Transverse colon (tissue), 4 donors: ENCODE data around the gene XRN2. TPM values are rescaled to one million over a fixed set of nuclear protein-coding genes. Genes with fewer than 3 reads are reported as not detected.

Experiments used
- DNase-seq: peaks from one replicate; pipeline ENCODE4 v3.0.0-alpha.2; 2019
- H3K27ac ChIP-seq, 4 donors: fragments of 200-600 bp; sonication (generic); 2 replicates each; pipeline ENCODE4 v1.5.1; 2016 to 2018; ENCODE audit warnings: inconsistent platforms in 4 of 4
- H3K27me3 ChIP-seq: fragments of 200-600 bp; sonication (generic); 2 replicates; pipeline ENCODE4 v1.5.1; 2017; ENCODE audit warnings: inconsistent platforms
- H3K36me3 ChIP-seq, 4 donors: fragments of 200-600 bp; sonication (generic); 2 replicates each; pipeline ENCODE4 v1.5.1; 2017 to 2019; ENCODE audit warnings: inconsistent platforms in 4 of 4
- H3K4me1 ChIP-seq, 4 donors: fragments of 200-600 bp; sonication (generic); 2 replicates each; pipeline ENCODE4 v1.5.1; 2017 to 2020; ENCODE audit warnings: inconsistent platforms in 4 of 4
- H3K4me3 ChIP-seq, 4 donors: fragments of 200-600 bp; sonication (generic); 1 replicate in 1 of 4; 2 replicates in 3 of 4; pipeline versions ENCODE4 v1.5.1 to v1.6.1; 2017 to 2019; ENCODE audit warnings: inconsistent platforms in 4 of 4
- H3K9me3 ChIP-seq, 2 donors: fragments of 200-600 bp; sonication (generic); 2 replicates each; pipeline ENCODE4 v1.5.1; 2017 to 2019; ENCODE audit warnings: inconsistent platforms in 2 of 2
- CTCF ChIP-seq, 5 experiments: fragments of 200-600 bp in 3 of 5; fragments of 450-650 bp in 2 of 5; sonication (generic) in 3 of 5; IDR thresholded peaks; 1 replicate in 2 of 5; 2 replicates in 3 of 5; pipeline ENCODE4 v1.5.1; 2016 to 2017; ENCODE audit warnings: antibody characterized with exemption in 5 of 5, inconsistent platforms in 3 of 5, mild to moderate bottlenecking in 2 of 5, moderate library complexity in 1 of 5
- EP300 ChIP-seq: sonication (generic); formaldehyde crosslinking; IDR thresholded peaks from one replicate; pipeline ENCODE4 v1.6.1; 2017; ENCODE audit warnings: antibody characterized with exemption, low read depth
- POLR2A ChIP-seq: fragments of 450-650 bp; IDR thresholded peaks from one replicate; pipeline ENCODE4 v1.6.1; 2016; ENCODE audit warnings: antibody characterized with exemption, mild to moderate bottlenecking, moderate library complexity
- POLR2AphosphoS5 ChIP-seq, 3 donors: sonication (generic); formaldehyde crosslinking; IDR thresholded peaks; one replicate each; pipeline ENCODE4 v1.6.1; 2016; ENCODE audit warnings: antibody characterized with exemption in 3 of 3
- WGBS, 2 donors: methylation state at CpG; one replicate each; pipeline ENCODE4 v1.1.5; 2018; ENCODE audit warnings: low coverage in 1 of 2; 5-methylcytosine and 5-hydroxymethylcytosine counted together
- in situ Hi-C, 4 donors: fragments of 200-750 bp; cut with MboI; loops; one replicate each; pipeline versions ENCODE4 v1.15.0 to v1.15.1; 2017; ENCODE audit warnings: low sequenced_read_pairs in 3 of 4, low pct_ligation_motif_present in 1 of 4, low pct_unique_long_range_greater_than_20kb in 1 of 4
- intact Hi-C: fragments of 100-400 bp; cut with DNase I; formaldehyde crosslinking; loops from one replicate; pipeline ENCODE4 v1.15.1; 2023; ENCODE audit warnings: low total_unique reads
- total RNA-seq, 4 donors: library from RNA; depleted of rRNA; stranded (reverse); fragments of >200 nt; gene quantifications; one replicate each; pipeline ENCODE4 v1.1.0, GENCODE V29; 2016

The XRN2 gene
- total RNA-seq, 4 donors from 2014 or later = 16.1 to 46.4 (median 30.3) TPM

- no peak for TF ChIP-seq POLR2A
- no peak for TF ChIP-seq POLR2AphosphoS5 (IDR thresholded peaks at IDR 0.05)
- TF ChIP-seq CTCF (IDR thresholded peaks at IDR 0.05) = no peak
- TF ChIP-seq EP300 = no peak
- intact Hi-C loops = no loop called here
- in situ Hi-C loops = no loop called here
Observed at GRCh38 chr20:21278829-21279228, 24.3 kb upstream of the XRN2 start.

GRCh38 chr20:21279706-21280521 lies 23.2 kb upstream of the XRN2 start:
- in situ Hi-C loops = no loop called here
- Histone ChIP-seq H3K36me3 (no peaks in the 10 kb centered on the region), H3K9me3 (no peaks in the 10 kb centered on the region), H3K4me1 (peaks cover 0 to 13% (median 5%) of the 10 kb centered on the region in 4 donors), H3K4me3 (no peak overlapping the region), H3K27me3 (no peaks in the 10 kb centered on the region), H3K27ac (no peak overlapping the region)
- WGBS, 2 donors = 67 to 74% methylated on average over 5 to 7 of the region's 7 CpGs
- intact Hi-C loops = no loop called here
- TF ChIP-seq CTCF (IDR thresholded peaks at IDR 0.05) = no peak
- no peak for TF ChIP-seq POLR2AphosphoS5 (IDR thresholded peaks at IDR 0.05)
- no peak for TF ChIP-seq EP300
- no peak for TF ChIP-seq POLR2A
- DNase-seq = no peak

More at GRCh38 chr20:21278829-21279228, 24.3 kb upstream of the XRN2 start:
- no peaks in the 10 kb centered on the region for H3K36me3 ChIP-seq
- DNase-seq = no peak
- peaks cover 0 to 21% (median 8%) of the 10 kb centered on the region in 4 donors for H3K4me1 ChIP-seq
- no peak overlapping the region for H3K4me3 ChIP-seq
- WGBS, 2 donors = 95 to 100% methylated on average over 2 of the region's 2 CpGs
- H3K27me3 ChIP-seq = no peaks in the 10 kb centered on the region
- H3K9me3 ChIP-seq = no peaks in the 10 kb centered on the region
- H3K27ac ChIP-seq = no peak overlapping the region

- WGBS, 2 donors = 30 to 57% methylated on average over 2 to 3 of the region's 3 CpGs
- Histone ChIP-seq H3K27me3 (no peaks in the 10 kb centered on the region), H3K4me3 (no peak overlapping the region), H3K9me3 (no peaks in the 10 kb centered on the region), H3K27ac (no peak overlapping the region), H3K4me1 (peaks cover 0 to 11% (median 5%) of the 10 kb centered on the region in 4 donors), H3K36me3 (no peaks in the 10 kb centered on the region)
- intact Hi-C loops (no loop called here), in situ Hi-C loops (no loop called here)
- DNase-seq = peak; percentile 19
- TF ChIP-seq EP300 (no peak), CTCF (IDR thresholded peaks at IDR 0.05) (no peak), POLR2A (no peak), POLR2AphosphoS5 (IDR thresholded peaks at IDR 0.05) (no peak)
Observed at GRCh38 chr20:21280522-21281016, 22.6 kb upstream of the XRN2 start.

GRCh38 chr20:21286775-21287174 lies 16.4 kb upstream of the XRN2 start:
- in situ Hi-C loops = no loop called here
- no peak for DNase-seq
- no peaks in the 10 kb centered on the region for H3K36me3 ChIP-seq
- intact Hi-C loops = no loop called here
- 69 to 72% methylated on average over 4 of the region's 4 CpGs for WGBS, 2 donors
- H3K4me3 ChIP-seq = no peak overlapping the region
- H3K27ac ChIP-seq = no peak overlapping the region
- no peak for TF ChIP-seq CTCF (IDR thresholded peaks at IDR 0.05)
- TF ChIP-seq POLR2AphosphoS5 (IDR thresholded peaks at IDR 0.05) = no peak
- no peak for TF ChIP-seq EP300
- TF ChIP-seq POLR2A = no peak
- H3K27me3 ChIP-seq = peaks cover 23% of the 10 kb centered on the region
- H3K9me3 ChIP-seq = no peaks in the 10 kb centered on the region
- H3K4me1 ChIP-seq = no peaks in the 10 kb centered on the region
